GM12865 (cell line): Measurements from ENCODE around the gene TUBA8.
A peak's percentile ranks its signal among the peaks of the same experiment; 100 is the strongest.
"Not testable (repeated sequence)": the region's sequence is repeated elsewhere in the genome, so short reads cannot be mapped to it uniquely, and the experiment has no call there.

ENCODE experiments used
- DNase-seq: peaks from one replicate; pipeline ENCODE4 v3.0.0; 2010; ENCODE audit warnings: low read depth
- H3K4me3 ChIP-seq: 2 replicates; pipeline ENCODE4 v1.5.1; 2011; ENCODE audit warnings: mild to moderate bottlenecking, low read depth, low read length, control low read depth
- TF ChIP-seq, protein P1 (sequence below): IDR thresholded peaks from 2 replicates; pipeline ENCODE4 v1.5.1; 2011; ENCODE audit warnings: low read length, control low read depth, low read depth, inconsistent platforms; ENCODE audit not compliant: insufficient read depth; ENCODE audit errors: missing control alignments

TUBA8 gene

DNA sequence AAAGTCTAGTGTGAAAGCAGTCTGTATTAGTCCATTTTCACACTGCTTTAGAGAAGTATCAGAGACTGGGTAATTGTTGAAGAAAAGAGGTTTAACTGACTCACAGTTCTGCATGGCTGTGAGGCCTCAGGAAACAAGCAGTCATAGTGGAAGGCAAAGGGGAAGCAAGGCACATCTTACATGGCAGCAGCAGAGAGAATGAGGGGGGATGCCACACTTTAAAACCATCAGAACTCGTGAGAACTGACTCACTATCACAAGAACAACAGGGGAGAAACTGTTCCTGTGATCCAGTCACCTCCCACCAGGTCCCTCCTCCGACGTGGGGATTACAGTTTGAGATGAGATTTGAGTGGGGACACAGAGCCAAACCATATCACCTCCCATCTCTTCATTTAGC is 13.8 kb upstream of the TUBA8 start:
- TF ChIP-seq, protein P1, sequence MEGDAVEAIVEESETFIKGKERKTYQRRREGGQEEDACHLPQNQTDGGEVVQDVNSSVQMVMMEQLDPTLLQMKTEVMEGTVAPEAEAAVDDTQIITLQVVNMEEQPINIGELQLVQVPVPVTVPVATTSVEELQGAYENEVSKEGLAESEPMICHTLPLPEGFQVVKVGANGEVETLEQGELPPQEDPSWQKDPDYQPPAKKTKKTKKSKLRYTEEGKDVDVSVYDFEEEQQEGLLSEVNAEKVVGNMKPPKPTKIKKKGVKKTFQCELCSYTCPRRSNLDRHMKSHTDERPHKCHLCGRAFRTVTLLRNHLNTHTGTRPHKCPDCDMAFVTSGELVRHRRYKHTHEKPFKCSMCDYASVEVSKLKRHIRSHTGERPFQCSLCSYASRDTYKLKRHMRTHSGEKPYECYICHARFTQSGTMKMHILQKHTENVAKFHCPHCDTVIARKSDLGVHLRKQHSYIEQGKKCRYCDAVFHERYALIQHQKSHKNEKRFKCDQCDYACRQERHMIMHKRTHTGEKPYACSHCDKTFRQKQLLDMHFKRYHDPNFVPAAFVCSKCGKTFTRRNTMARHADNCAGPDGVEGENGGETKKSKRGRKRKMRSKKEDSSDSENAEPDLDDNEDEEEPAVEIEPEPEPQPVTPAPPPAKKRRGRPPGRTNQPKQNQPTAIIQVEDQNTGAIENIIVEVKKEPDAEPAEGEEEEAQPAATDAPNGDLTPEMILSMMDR = no peak
- DNase-seq = peak; percentile 59
- no peak overlapping the region for H3K4me3 ChIP-seq

DNA sequence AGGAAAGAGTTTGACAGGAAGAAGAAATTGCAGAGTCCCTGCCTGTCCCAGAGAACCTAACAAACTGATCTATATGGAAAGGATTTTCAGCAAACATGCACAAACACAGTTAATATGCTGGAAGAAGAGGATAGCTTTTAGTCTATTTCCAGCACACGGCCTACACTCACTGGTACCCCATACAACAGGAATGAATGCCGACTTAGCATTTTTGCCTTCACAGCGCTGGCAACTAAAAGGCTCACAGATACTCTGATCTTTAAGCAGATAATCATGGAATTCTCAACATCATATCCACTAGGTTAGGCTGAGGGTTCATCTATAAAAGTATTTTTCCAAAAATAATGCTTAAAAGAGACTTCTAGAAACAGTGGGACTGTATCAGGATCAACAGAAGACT is 9.8 kb upstream of the TUBA8 start:
- no peak for DNase-seq
- TF ChIP-seq, protein P1 = no peak
- no peak overlapping the region for H3K4me3 ChIP-seq

DNA sequence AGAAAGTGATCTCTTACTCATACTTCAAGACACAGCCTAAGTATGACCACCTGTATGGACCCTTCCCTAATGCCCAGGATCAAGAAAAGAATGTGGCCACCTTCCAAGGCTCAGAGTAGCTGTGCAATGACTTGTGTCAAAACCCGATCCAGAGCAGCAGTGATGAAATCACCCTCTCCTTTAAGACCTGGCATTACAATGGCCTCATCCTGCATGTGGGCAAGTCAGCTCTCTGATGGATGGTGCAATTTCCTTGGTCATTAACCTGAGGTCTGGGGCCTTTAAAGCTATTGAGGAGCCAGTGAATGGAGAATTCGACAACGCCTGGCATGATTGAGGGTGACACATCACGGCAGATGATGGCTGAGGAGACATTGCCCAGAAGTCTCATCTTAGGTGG is 9.1 kb upstream of the TUBA8 start:
- no peak overlapping the region for H3K4me3 ChIP-seq
- TF ChIP-seq, protein P1 = no peak
- no peak for DNase-seq

DNA sequence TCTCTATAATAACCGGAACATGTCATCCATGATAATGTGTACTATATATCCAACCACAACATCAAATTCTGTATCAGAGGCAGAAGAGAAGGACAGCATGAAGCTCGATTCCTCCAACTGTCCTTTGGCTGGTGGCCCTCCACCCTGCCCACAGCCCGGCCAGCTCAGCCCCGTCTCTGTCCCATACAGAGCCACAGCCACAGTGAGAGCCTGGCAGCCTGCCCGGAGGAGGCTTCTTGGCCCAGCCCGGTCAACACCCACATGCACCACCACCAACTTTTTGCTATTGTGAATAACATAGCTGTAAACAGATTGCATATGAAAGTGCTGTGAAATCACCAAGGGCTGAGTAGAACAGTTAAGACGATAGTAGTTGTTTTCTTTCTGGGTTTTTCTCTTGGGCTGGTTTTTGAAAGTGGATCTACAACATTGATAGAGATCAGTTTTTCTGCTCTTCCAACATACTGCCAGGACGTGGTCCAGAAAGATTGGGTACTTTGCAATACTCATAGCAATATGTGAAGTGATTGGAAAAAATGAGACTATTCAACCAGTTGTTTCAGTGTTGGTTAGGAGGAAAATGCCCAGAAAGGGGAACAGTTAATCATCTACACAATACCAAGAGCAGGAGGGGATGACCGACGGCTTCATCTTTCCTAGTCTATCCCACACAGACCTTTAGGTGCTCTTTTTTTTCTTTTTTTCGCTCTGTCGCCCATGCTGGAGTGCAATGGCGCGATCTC is 6.9 kb upstream of the TUBA8 start:
- TF ChIP-seq, protein P1 = no peak
- H3K4me3 ChIP-seq = no peak overlapping the region
- peak; percentile 58 for DNase-seq

DNA sequence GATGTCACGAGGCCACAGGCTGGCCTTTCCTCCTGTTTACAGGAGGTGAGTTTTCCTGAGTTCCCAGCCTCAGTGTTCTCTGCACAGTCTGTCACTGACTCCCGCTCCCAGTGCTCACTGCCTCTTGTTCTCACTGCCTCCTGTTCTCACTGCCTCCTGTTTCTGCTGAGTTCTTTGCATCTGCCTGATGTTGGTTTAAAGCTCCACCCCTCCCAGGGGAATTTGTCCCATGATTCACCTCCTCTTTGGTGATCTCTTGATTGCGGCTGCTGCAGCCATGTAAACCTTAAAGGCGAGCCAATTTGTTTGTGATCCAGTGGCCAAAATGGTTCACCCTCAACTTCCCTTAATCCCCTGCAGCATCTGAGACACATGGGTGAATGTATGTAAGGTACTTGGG is 6.0 kb upstream of the TUBA8 start:
- no peak overlapping the region; the same call in 1 of the 2 replicates for H3K4me3 ChIP-seq
- TF ChIP-seq, protein P1 = no peak
- peak; percentile 58 for DNase-seq

DNA sequence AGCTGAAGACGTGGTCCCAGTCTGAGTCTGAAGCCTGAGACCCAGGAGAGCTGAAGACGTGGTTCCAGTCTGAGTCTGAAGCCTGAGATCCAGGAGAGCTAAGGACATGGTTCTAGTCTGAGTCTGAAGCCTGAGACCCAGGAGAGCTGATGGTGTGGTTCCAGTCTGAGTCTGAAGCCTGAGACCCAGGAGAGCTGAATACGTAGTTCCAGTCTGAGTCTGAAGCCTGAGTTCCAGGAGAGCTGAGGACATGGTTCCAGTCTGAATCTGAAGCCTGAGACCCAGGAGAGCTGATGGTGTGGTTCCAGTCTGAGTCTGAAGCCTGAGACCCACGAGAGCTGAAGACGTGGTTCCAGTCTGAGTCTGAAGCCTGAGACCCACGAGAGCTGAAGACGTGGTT is 4.6 kb upstream of the TUBA8 start:
- peak; percentile 80 for DNase-seq
- H3K4me3 ChIP-seq = peak overlapping the region; percentile 34

DNA sequence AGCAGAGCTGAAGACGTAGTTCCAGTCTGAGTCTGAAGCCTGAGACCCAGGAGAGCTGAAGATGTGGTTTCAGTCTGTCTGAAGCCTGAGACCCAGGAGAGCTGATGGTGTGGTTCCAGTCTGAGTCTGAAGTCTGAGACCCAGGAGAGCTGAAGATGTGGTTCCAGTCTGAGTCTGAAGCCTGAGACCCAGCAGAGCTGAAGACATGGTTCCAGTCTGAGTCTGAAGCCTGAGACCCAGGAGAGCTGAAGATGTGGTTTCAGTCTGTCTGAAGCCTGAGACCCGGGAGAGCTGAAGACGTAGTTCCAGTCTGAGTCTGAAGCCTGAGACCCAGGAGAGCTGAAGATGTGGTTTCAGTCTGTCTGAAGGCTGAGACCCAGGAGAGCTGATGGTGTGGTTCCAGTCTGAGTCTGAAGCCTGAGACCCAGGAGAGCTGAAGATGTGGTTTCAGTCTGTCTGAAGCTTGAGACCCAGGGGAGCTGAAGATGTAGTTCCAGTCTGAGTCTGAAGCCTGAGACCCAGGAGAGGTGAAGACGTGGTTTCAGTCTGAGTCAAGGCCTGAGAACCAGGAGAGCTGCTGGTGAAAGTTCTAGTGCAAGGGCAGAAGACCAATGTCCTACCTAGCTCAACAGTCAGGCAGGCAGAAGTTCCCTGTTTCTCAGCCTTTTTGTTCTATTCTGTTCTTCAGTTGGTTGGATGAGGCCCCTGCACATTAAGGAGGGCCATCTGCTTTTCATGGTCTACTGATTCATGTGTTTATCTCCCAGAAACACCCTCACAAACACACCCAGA is 3.9 kb upstream of the TUBA8 start:
- not testable (repeated sequence) for H3K4me3 ChIP-seq
- DNase-seq = peak; percentile 98

DNA sequence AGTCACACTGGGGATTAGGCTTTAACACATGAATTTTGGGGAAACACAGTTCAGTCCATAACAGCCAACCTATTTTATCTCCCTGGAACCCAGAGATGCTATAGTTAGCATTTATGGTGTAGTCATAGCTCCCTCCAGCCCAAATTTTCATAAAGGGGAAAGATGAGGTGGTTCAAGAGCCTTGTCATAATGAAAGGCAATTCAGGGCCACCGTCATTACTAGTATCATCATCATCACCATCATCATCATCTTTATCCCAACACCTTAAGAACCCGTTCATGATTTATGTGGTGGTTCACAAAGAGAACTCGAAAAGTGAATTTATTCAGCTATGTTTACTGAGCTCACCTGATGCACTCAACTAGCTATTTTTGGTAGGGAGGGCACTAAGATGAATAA is 2.4 kb upstream of the TUBA8 start:
- no peak for DNase-seq
- TF ChIP-seq, protein P1 = no peak
- no peak overlapping the region for H3K4me3 ChIP-seq
